ENCODE measurements around the gene ZFP64. TPM values are rescaled to one million over a fixed set of nuclear protein-coding genes. Genes with fewer than 3 reads are reported as not detected.
A peak's percentile ranks its signal among the peaks of the same experiment; 100 is the strongest.

The ZFP64 gene
- total RNA-seq, 2 experiments from 2014 or later, result 10.0 to 16.7 TPM

DNA sequence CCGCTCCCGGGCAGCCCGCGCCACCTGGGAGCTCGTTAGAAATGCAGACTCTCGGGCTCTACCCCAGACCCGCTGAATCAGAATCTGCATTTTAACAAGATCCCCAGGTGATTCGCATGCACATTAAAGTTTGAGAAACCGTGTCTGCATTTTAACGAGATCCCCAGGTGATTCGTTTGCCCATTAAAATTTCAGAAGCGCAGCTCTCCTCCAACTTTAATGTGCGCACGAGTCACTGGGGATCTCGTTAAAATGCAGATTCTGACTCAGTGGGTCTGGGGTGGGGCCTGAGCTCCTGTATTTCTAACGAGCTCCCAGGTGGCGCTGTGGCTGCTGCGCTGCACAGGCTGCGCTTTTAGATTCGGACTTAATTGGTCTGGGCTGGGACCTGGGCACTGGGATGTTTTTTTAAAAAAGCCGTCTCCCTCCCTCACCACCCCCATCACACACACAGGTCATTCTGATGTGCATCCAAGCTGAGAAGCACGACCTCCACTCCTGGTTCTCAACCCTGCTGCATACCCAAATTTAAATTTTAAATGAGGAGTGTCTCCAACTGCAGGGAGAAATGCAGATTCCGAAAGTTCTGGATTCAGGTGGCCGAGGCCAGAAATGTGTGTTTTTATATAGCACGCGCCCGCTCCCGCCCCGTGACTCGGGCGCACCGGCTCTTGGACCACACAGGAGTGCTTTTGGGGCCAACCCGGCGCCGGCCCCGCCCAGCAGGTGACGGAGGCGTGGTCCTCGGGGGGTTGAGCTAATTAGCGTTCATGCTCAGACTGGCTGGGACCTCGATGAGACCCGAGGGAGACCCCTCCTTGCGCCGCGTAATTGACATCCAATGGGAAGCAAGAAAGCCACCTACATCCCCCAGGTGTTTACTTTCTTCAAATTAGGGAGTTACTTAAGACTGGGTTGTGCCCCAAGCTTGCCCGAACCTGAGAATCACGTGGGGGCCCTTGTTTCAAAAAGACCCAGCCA is 85.8 kb downstream of the ZFP64 start:
- peak overlapping the region; percentile 20 for H3K4me3 ChIP-seq (ENCODE audit: low read depth, low read length, poor library complexity, severe bottlenecking)
- POLR2A ChIA-PET, result interaction anchor here (0.7 kb wide), 1 partner anchor 85 kb away, joined by 4 read pairs; no protein-coding TSS in a partner anchor
- peak; percentile 14 for DNase-seq (ENCODE audit: low spot score)

DNA sequence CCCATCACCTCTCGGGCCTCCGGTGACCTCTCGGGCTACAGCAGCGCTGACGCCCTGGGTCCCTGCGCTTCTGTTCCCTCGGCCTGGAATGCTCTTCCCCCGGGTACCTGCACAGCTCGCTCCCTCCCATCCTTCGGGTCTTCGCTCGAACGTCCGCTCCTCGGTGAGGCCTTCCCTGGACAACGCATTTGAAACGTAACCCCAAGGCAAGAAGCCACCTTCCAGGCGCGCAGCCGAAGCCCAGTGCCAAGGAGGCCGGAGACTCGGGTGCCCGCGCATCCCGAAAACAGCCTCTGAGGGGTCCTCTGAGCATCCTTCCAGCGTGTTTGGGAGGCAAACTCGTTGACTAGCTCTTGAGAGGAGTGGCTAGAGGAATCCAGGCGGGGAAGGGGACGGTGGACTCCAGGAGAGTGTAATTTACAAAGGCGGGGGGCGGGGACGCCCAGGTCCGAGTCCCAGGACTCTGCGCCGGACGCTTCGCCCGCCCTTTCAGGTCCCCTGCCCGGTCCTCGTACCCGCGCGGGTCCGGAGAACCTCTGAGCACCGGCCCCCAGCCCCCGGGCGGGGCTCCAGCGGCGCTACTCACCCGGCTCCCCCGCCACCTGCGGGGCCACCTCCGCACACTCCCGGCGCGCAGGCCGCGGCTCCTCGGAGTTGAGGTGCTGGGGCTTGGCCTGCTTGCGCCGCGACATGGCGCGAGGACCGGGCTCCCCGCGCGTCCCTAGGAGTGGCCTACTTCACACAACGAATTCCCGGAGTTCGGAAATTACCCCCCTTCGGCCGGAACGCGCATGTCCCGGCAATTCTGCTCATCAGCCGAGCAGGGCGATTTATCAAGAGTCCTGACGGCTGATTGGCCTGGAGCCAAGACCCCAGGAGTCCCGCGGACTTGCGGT is 86.8 kb downstream of the ZFP64 start:
- H4K20me1 ChIP-seq (ENCODE audit: insufficient read depth, low read length), result no peaks in the 10 kb centered on the region
- no peak overlapping the region for H2AFZ ChIP-seq (ENCODE audit: low read length)
- no peaks in the 10 kb centered on the region for H3K9me2 ChIP-seq (ENCODE audit: insufficient read depth, low read length)
- H3K27ac ChIP-seq (ENCODE audit: low read depth, low read length, poor library complexity, severe bottlenecking), result no peak overlapping the region
- no peak overlapping the region for H3K4me3 ChIP-seq (ENCODE audit: low read depth, low read length, poor library complexity, severe bottlenecking)
- intact Hi-C loops (cut with micrococcal nuclease; ENCODE audit: unreplicated experiment), result no loop called here
- H3K4me1 ChIP-seq (ENCODE audit: insufficient read depth, low read length, poor library complexity, severe bottlenecking), result no peaks in the 10 kb centered on the region
- no peaks in the 10 kb centered on the region for H3K79me2 ChIP-seq (ENCODE audit: insufficient read depth, low read depth, low read length)
- no TSS peak for BruUV-seq (replicated peaks)
- ChIA-PET CTCF (ENCODE audit: unreplicated experiment) (no interaction called here), POLR2A (interaction anchor here (0.7 kb wide), 1 partner anchor 86 kb away, joined by 4 read pairs; no protein-coding TSS in a partner anchor)
- no peak overlapping the region for H3K4me2 ChIP-seq (ENCODE audit: low read length)
- TF ChIP-seq, protein P1, sequence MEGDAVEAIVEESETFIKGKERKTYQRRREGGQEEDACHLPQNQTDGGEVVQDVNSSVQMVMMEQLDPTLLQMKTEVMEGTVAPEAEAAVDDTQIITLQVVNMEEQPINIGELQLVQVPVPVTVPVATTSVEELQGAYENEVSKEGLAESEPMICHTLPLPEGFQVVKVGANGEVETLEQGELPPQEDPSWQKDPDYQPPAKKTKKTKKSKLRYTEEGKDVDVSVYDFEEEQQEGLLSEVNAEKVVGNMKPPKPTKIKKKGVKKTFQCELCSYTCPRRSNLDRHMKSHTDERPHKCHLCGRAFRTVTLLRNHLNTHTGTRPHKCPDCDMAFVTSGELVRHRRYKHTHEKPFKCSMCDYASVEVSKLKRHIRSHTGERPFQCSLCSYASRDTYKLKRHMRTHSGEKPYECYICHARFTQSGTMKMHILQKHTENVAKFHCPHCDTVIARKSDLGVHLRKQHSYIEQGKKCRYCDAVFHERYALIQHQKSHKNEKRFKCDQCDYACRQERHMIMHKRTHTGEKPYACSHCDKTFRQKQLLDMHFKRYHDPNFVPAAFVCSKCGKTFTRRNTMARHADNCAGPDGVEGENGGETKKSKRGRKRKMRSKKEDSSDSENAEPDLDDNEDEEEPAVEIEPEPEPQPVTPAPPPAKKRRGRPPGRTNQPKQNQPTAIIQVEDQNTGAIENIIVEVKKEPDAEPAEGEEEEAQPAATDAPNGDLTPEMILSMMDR (conservative IDR thresholded peaks at IDR 0.05; ENCODE audit: low read length), result no peak
- no peak for TF ChIP-seq EZH2phosphoT487 (IDR thresholded peaks at IDR 0.05; ENCODE audit: borderline replicate concordance, low read depth, low read length)
- H3K36me3 ChIP-seq (ENCODE audit: insufficient read depth, low read length), result no peaks in the 10 kb centered on the region
- DNase-seq (ENCODE audit: low spot score), result no peak
- H3K9me3 ChIP-seq (ENCODE audit: low read length), result no peaks in the 10 kb centered on the region

More for the DNA sequence above, 85.8 kb downstream of the ZFP64 start:
- CTCF ChIA-PET (ENCODE audit: unreplicated experiment), result no interaction called here
- no peak for TF ChIP-seq EZH2phosphoT487 (IDR thresholded peaks at IDR 0.05; ENCODE audit: borderline replicate concordance, low read depth, low read length)
- TF ChIP-seq, protein P1 (conservative IDR thresholded peaks at IDR 0.05; ENCODE audit: low read length), result peak; percentile 67
- H3K9me2 ChIP-seq (ENCODE audit: insufficient read depth, low read length), result no peaks in the 10 kb centered on the region
- H3K27ac ChIP-seq (ENCODE audit: low read depth, low read length, poor library complexity, severe bottlenecking), result no peak overlapping the region
- no peak overlapping the region for H2AFZ ChIP-seq (ENCODE audit: low read length)
- H4K20me1 ChIP-seq (ENCODE audit: insufficient read depth, low read length), result no peaks in the 10 kb centered on the region
- H3K79me2 ChIP-seq (ENCODE audit: insufficient read depth, low read depth, low read length), result no peaks in the 10 kb centered on the region
- no peaks in the 10 kb centered on the region for H3K9me3 ChIP-seq (ENCODE audit: low read length)
- BruUV-seq (replicated peaks), result no TSS peak
- intact Hi-C loops (cut with micrococcal nuclease; ENCODE audit: unreplicated experiment), result no loop called here
- H3K36me3 ChIP-seq (ENCODE audit: insufficient read depth, low read length), result no peaks in the 10 kb centered on the region
- no peaks in the 10 kb centered on the region for H3K4me1 ChIP-seq (ENCODE audit: insufficient read depth, low read length, poor library complexity, severe bottlenecking)
- H3K4me2 ChIP-seq (ENCODE audit: low read length), result peak overlapping the region; percentile 22; the same call in 1 of the 2 replicates

All from OCI-LY7 (cell line).